DMS79 treated with DMSO at 0.1 percent for 48 hours (cell line): Measurements from ENCODE around the gene CREBRF.
"Not testable (repeated sequence)": the region's sequence is repeated elsewhere in the genome, so short reads cannot be mapped to it uniquely, and the experiment has no call there.

Experiments used
- DNase-seq: peaks from one replicate; lab custom pipeline; 2025; lab: John Stamatoyannopoulos, UW

Gene CREBRF

GRCh38 chr5:173154619-173155018, 98.5 kb downstream of the CREBRF start:
- DNase-seq = not testable (repeated sequence)

- DNase-seq = no peak
These were observed 99.8 kb downstream of the CREBRF start for GRCh38 chr5:173155912-173156311.

- no peak for DNase-seq
These were observed 102.2 kb downstream of the CREBRF start for GRCh38 chr5:173158366-173158765.

- DNase-seq = no peak
These were observed 103.1 kb downstream of the CREBRF start for GRCh38 chr5:173159256-173159655.

GRCh38 chr5:173161148-173161547, 105.0 kb downstream of the CREBRF start:
- DNase-seq = no peak

- DNase-seq = no peak
These were observed 107.1 kb downstream of the CREBRF start for GRCh38 chr5:173163219-173163618.

- DNase-seq = no peak
These were observed 109.2 kb downstream of the CREBRF start for GRCh38 chr5:173165177-173166016.

- DNase-seq = no peak
These were observed 116.0 kb downstream of the CREBRF start for GRCh38 chr5:173172166-173172565.

GRCh38 chr5:173175523-173175922, 119.4 kb downstream of the CREBRF start:
- no peak for DNase-seq

- no peak for DNase-seq
These were observed 122.3 kb downstream of the CREBRF start for GRCh38 chr5:173178369-173178910.

- no peak for DNase-seq
These were observed 124.2 kb downstream of the CREBRF start for GRCh38 chr5:173180331-173180730.

GRCh38 chr5:173187054-173187743, 131.0 kb downstream of the CREBRF start:
- no peak for DNase-seq

GRCh38 chr5:173188280-173188679, 132.1 kb downstream of the CREBRF start:
- DNase-seq = no peak
